ENCODE data around the gene OVCA2. TPM values are rescaled to one million over a fixed set of nuclear protein-coding genes. Genes with fewer than 3 reads are reported as not detected.

Gene OVCA2
- total and polyA plus RNA-seq, 4 donors: 11.1 to 55.4 (median 37.4) TPM

- Histone ChIP-seq H3K36me3 (ENCODE audit: control insufficient read depth in 4 of 4, insufficient read depth in 4 of 4, low read length in 4 of 4) (no peaks in the 10 kb centered on the region), H3K4me1 (ENCODE audit: control insufficient read depth in 5 of 5, insufficient read depth in 5 of 5, low read length in 5 of 5) (peaks cover 0 to 19% (median 5%) of the 10 kb centered on the region in 5 donors), H3K27ac (ENCODE audit: low read depth in 1 of 2, low read length in 1 of 2) (no peak overlapping the region), H3K27me3 (ENCODE audit: control insufficient read depth in 3 of 3, insufficient read depth in 3 of 3, low read length in 2 of 3) (peaks cover 3 to 43% (median 38%) of the 10 kb centered on the region in 3 donors), H3K9ac (ENCODE audit: insufficient read depth in 1 of 2, low read length in 2 of 2) (no peak overlapping the region), H3K9me3 (ENCODE audit: control insufficient read depth in 4 of 4, insufficient read depth in 3 of 4, low read length in 3 of 4) (no peaks in the 10 kb centered on the region), H3K4me3 (peak overlapping the region; percentile 44)
- ATAC-seq (ENCODE audit: insufficient read depth, low FRiP score): no peak
- no peak for TF ChIP-seq CTCF (IDR thresholded peaks at IDR 0.05; ENCODE audit: control extremely low read depth, extremely low read depth)
- WGBS, 2 donors: 1 to 2% methylated on average over 53 to 85 of the region's 85 CpGs
- peak; percentile 72 for DNase-seq
These were observed 17.9 kb upstream of the OVCA2 start for GRCh38 chr17:2023692-2024571.

GRCh38 chr17:2024572-2025219 is 17.1 kb upstream of the OVCA2 start:
- WGBS, 2 donors: 0 to 1% methylated on average over 60 to 73 of the region's 73 CpGs
- H3K4me3 ChIP-seq: peak overlapping the region; percentile 44
- no peak for TF ChIP-seq CTCF (IDR thresholded peaks at IDR 0.05; ENCODE audit: control extremely low read depth, extremely low read depth)
- ATAC-seq (ENCODE audit: insufficient read depth, low FRiP score) (no peak), DNase-seq (no peak)
- H3K9me3 ChIP-seq (ENCODE audit: control insufficient read depth in 4 of 4, insufficient read depth in 3 of 4, low read length in 3 of 4): no peaks in the 10 kb centered on the region
- H3K36me3 ChIP-seq (ENCODE audit: control insufficient read depth in 4 of 4, insufficient read depth in 4 of 4, low read length in 4 of 4): no peaks in the 10 kb centered on the region
- H3K27me3 ChIP-seq (ENCODE audit: control insufficient read depth in 3 of 3, insufficient read depth in 3 of 3, low read length in 2 of 3): peaks cover 3 to 36% (median 34%) of the 10 kb centered on the region in 3 donors
- H3K4me1 ChIP-seq (ENCODE audit: control insufficient read depth in 5 of 5, insufficient read depth in 5 of 5, low read length in 5 of 5): peaks cover 0 to 21% (median 5%) of the 10 kb centered on the region in 5 donors
- no peak overlapping the region for H3K9ac ChIP-seq (ENCODE audit: insufficient read depth in 1 of 2, low read length in 2 of 2)
- no peak overlapping the region for H3K27ac ChIP-seq (ENCODE audit: low read depth in 1 of 2, low read length in 1 of 2)

- Histone ChIP-seq H3K27me3 (ENCODE audit: control insufficient read depth in 3 of 3, insufficient read depth in 3 of 3, low read length in 2 of 3) (peaks cover 3 to 34% (median 30%) of the 10 kb centered on the region in 3 donors), H3K4me3 (peak within 1 kb of the TSS; percentile 44), H3K36me3 (ENCODE audit: control insufficient read depth in 4 of 4, insufficient read depth in 4 of 4, low read length in 4 of 4) (no peaks in the 10 kb centered on the region), H3K4me1 (ENCODE audit: control insufficient read depth in 5 of 5, insufficient read depth in 5 of 5, low read length in 5 of 5) (peaks cover 0 to 22% (median 5%) of the 10 kb centered on the region in 5 donors), H3K27ac (ENCODE audit: low read depth in 1 of 2, low read length in 1 of 2) (peak within 1 kb of the TSS in 1 of 2 donors; percentile 43), H3K9me3 (ENCODE audit: control insufficient read depth in 4 of 4, insufficient read depth in 3 of 4, low read length in 3 of 4) (no peaks in the 10 kb centered on the region), H3K9ac (ENCODE audit: insufficient read depth in 1 of 2, low read length in 2 of 2) (no peak within 1 kb of the TSS)
- DNase-seq: peak; percentile 54 to 69 (median 67)
- 0 to 1% methylated on average over 20 to 47 of the region's 47 CpGs for WGBS, 2 donors
- no peak for TF ChIP-seq CTCF (IDR thresholded peaks at IDR 0.05; ENCODE audit: control extremely low read depth, extremely low read depth)
- ATAC-seq (ENCODE audit: insufficient read depth, low FRiP score): peak; percentile 37
These were observed 16.6 kb upstream of the OVCA2 start, which contains the start of gene RTN4RL1 for GRCh38 chr17:2025220-2025621. Gene RTN4RL1, minus strand, starts transcription at chr17:2025334. Its CDS starts 469 bp downstream, at chr17:2024865.
